HepG2 (cell line): ENCODE data around the gene TSTD2.
A peak's percentile ranks its signal among the peaks of the same experiment; 100 is the strongest.

Experiments used
- CEBPB ChIP-seq: IDR thresholded peaks from 2 replicates; pipeline ENCODE4 v1.6.1; 2011; ENCODE audit warnings: low read depth, low read length, improper control_type of control experiment, borderline replicate concordance
- MYC ChIP-seq: sonication (generic); formaldehyde crosslinking; IDR thresholded peaks from 2 replicates; pipeline ENCODE4 v1.9.0; 2021; ENCODE audit warnings: missing genetic modification reagents, borderline replicate concordance
- POLR2AphosphoS5 ChIP-seq: IDR thresholded peaks from 2 replicates; pipeline ENCODE4 v1.6.1; 2012; ENCODE audit warnings: low read depth, low read length
- SIN3A ChIP-seq: IDR thresholded peaks from 2 replicates; pipeline ENCODE4 v1.6.1; 2011; ENCODE audit warnings: low read depth, mild to moderate bottlenecking, control low read depth, low read length, borderline replicate concordance
- TF ChIP-seq, protein P1 (sequence below): sonication (generic); formaldehyde crosslinking; IDR thresholded peaks from 2 replicates; pipeline ENCODE4 v1.5.0; 2020; ENCODE audit warnings: mild to moderate bottlenecking, missing genetic modification reagents, moderate library complexity

DNA sequence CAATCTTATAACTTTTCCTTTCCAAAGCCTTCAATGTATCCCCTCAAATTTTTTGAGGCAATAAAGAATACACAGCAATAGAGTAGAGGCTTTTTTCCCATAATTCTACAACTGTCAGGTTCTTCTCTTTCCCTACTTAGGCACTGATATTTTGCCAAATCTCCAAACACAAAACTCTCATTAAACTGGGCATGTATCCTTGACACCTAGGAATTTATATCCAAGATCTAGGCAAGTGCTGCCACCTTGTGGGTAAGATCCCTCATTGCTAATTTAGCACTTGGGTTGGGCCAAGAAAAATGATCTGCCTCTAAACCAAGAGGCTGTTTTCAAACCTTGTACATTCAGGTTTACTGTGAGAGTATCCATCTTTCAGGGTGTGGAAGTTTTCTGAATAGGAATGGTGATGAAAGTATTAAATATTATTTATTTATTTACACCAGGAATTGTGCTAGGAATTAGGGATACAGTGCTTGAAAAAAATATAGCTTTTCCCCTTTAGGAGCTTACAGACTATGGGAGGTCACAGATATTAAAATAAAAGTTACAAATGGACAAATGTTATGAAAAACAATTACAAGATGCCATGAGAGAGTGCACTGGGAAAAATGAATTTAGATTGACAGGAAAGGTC, 17.6 kb downstream of the TSTD2 start:
- TF ChIP-seq MYC (no peak), CEBPB (no peak), POLR2AphosphoS5 (no peak), SIN3A (no peak)
- TF ChIP-seq, protein P1, sequence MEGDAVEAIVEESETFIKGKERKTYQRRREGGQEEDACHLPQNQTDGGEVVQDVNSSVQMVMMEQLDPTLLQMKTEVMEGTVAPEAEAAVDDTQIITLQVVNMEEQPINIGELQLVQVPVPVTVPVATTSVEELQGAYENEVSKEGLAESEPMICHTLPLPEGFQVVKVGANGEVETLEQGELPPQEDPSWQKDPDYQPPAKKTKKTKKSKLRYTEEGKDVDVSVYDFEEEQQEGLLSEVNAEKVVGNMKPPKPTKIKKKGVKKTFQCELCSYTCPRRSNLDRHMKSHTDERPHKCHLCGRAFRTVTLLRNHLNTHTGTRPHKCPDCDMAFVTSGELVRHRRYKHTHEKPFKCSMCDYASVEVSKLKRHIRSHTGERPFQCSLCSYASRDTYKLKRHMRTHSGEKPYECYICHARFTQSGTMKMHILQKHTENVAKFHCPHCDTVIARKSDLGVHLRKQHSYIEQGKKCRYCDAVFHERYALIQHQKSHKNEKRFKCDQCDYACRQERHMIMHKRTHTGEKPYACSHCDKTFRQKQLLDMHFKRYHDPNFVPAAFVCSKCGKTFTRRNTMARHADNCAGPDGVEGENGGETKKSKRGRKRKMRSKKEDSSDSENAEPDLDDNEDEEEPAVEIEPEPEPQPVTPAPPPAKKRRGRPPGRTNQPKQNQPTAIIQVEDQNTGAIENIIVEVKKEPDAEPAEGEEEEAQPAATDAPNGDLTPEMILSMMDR (CRISPR knock-in tag) = peak; percentile 82
